ENCODE data around the gene TUFM.

DNA sequence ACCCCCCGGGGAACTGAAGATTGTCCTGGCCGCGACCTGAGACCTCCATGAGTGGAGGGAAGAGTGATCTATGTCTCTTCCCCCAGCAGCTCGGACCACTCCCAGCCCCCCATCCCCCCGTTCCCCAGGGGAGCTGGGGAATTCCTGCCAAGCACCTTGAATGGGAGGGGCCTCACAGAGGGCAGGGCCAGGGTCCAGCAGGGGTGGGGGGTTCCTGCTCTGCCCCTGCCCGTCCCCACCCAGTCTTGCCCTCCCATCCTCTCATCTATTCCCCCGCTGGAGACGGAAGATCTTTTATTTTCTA is 9.4 kb downstream of the TUFM start:
- no peak for TF ChIP-seq EP300 (IDR thresholded peaks at IDR 0.05)
- TF ChIP-seq POLR2A (IDR thresholded peaks at IDR 0.05; ENCODE audit: low read depth): no peak

Measured in esophagus muscularis mucosa (tissue), 2 donors.